Measurements from ENCODE around the gene MERTK. TPM values are rescaled to one million over a fixed set of nuclear protein-coding genes. Genes with fewer than 3 reads are reported as not detected.
"Not testable (repeated sequence)": the region's sequence is repeated elsewhere in the genome, so short reads cannot be mapped to it uniquely, and the experiment has no call there.

Gene MERTK
- total and polyA plus RNA-seq, 2 donors (not counting 1 experiment from before 2014, with no cell fraction given), result 0.04 to 0.34 TPM

DNA sequence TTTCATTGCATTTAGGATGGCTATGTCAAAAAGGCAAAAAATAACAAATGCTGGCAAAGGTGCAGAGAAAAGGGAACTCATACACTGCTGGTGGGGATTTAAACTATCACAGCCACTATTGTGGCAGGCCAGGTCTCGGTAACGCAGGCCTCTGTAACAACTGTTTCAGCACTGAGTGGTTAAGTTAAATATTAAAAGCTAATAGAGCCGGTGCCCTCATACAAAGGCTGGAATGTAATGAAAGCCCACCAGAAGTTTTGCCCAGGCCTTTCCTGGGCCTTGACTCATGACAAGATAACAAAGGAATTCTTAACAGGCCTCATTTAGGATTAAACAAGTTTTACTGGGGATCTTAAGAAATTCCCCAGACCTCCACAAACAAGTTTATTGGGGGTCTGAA lies 10.7 kb downstream of the MERTK start:
- no peak overlapping the region for H3K27ac Mint-ChIP-seq
- WGBS (ENCODE audit: insufficient coverage), result 90% methylated on average over 2 of the region's 3 CpGs
- ATAC-seq (ENCODE audit: low read depth), result no peak
- H2AFZ ChIP-seq (ENCODE audit: insufficient read depth, low read depth, low read length, poor library complexity, severe bottlenecking), result no peak overlapping the region
- TF ChIP-seq, protein P1, sequence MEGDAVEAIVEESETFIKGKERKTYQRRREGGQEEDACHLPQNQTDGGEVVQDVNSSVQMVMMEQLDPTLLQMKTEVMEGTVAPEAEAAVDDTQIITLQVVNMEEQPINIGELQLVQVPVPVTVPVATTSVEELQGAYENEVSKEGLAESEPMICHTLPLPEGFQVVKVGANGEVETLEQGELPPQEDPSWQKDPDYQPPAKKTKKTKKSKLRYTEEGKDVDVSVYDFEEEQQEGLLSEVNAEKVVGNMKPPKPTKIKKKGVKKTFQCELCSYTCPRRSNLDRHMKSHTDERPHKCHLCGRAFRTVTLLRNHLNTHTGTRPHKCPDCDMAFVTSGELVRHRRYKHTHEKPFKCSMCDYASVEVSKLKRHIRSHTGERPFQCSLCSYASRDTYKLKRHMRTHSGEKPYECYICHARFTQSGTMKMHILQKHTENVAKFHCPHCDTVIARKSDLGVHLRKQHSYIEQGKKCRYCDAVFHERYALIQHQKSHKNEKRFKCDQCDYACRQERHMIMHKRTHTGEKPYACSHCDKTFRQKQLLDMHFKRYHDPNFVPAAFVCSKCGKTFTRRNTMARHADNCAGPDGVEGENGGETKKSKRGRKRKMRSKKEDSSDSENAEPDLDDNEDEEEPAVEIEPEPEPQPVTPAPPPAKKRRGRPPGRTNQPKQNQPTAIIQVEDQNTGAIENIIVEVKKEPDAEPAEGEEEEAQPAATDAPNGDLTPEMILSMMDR (IDR thresholded peaks at IDR 0.05), result no peak
- no peak for TF ChIP-seq EZH2 (IDR thresholded peaks at IDR 0.05; ENCODE audit: borderline replicate concordance, insufficient read depth, low read depth, low read length, poor library complexity, severe bottlenecking)
- no peaks in the 10 kb centered on the region for H4K20me1 ChIP-seq (ENCODE audit: control insufficient read depth, insufficient read depth, low read length, poor library complexity, severe bottlenecking)
- ChIA-PET POLR2A (no interaction called here), CTCF (no interaction called here)
- no peaks in the 10 kb centered on the region for H3K9me3 Mint-ChIP-seq (ENCODE audit: insufficient read depth)
- H3K27me3 ChIP-seq (replicated peaks in 1 of 4; ENCODE audit: control extremely low read depth in 1 of 4, control insufficient read depth in 3 of 4, insufficient read depth in 4 of 4, low read length in 3 of 4), result no peaks in the 10 kb centered on the region
- H3K79me2 ChIP-seq (ENCODE audit: control insufficient read depth, insufficient read depth, low read length), result no peaks in the 10 kb centered on the region
- no peaks in the 10 kb centered on the region for H3K36me3 ChIP-seq (replicated peaks in 1 of 2; ENCODE audit: control extremely low read depth in 1 of 2, control insufficient read depth in 1 of 2, extremely low read depth in 1 of 2, insufficient read depth in 2 of 2, low read length in 1 of 2)
- intact Hi-C loops (cut with micrococcal nuclease), result no loop called here
- H3K4me3 Mint-ChIP-seq, result no peak overlapping the region
- DNase-seq, result no peak
- peaks cover 13 to 15% of the 10 kb centered on the region in 2 donors for H3K4me1 ChIP-seq (ENCODE audit: control insufficient read depth in 2 of 2, insufficient read depth in 2 of 2, low read length in 2 of 2)
- no peak overlapping the region for H3K9ac ChIP-seq (ENCODE audit: low read length)
- H3K27ac ChIP-seq (ENCODE audit: low read length in 2 of 2), result no peak overlapping the region
- no peaks in the 10 kb centered on the region for H3K9me3 ChIP-seq (ENCODE audit: control extremely low read depth in 1 of 3, control insufficient read depth in 2 of 3, insufficient read depth in 1 of 3, low read length in 2 of 3)
- H3K4me2 ChIP-seq (replicated peaks; ENCODE audit: low read depth, low read length, poor library complexity, severe bottlenecking), result no peak overlapping the region
- no peak overlapping the region for H3K4me3 ChIP-seq (ENCODE audit: control extremely low read depth in 1 of 5, extremely low read depth in 1 of 5, insufficient read depth in 1 of 5, low read depth in 2 of 5, low read length in 4 of 5)
- H3K27me3 Mint-ChIP-seq, result no peaks in the 10 kb centered on the region
- peaks cover 14% of the 10 kb centered on the region for H3K4me1 Mint-ChIP-seq

GRCh38 chr2:111909997-111910396 lies 11.6 kb downstream of the MERTK start:
- POLR2A ChIA-PET, result not testable (repeated sequence)

More at GRCh38 chr2:111909997-111910396, 11.6 kb downstream of the MERTK start:
- H3K27ac ChIP-seq (ENCODE audit: low read length in 2 of 2); H3K36me3 ChIP-seq (replicated peaks in 1 of 2; ENCODE audit: control extremely low read depth in 1 of 2, control insufficient read depth in 1 of 2, extremely low read depth in 1 of 2, insufficient read depth in 2 of 2, low read length in 1 of 2); H3K27me3 Mint-ChIP-seq; H3K4me2 ChIP-seq (replicated peaks; ENCODE audit: low read depth, low read length, poor library complexity, severe bottlenecking); H3K4me3 Mint-ChIP-seq; CTCF ChIA-PET; intact Hi-C loops (cut with micrococcal nuclease); H3K4me3 ChIP-seq (ENCODE audit: control extremely low read depth in 1 of 5, extremely low read depth in 1 of 5, insufficient read depth in 1 of 5, low read depth in 2 of 5, low read length in 4 of 5); H3K9me3 ChIP-seq (ENCODE audit: control extremely low read depth in 1 of 3, control insufficient read depth in 2 of 3, insufficient read depth in 1 of 3, low read length in 2 of 3); H3K9ac ChIP-seq (ENCODE audit: low read length); H2AFZ ChIP-seq (ENCODE audit: insufficient read depth, low read depth, low read length, poor library complexity, severe bottlenecking); DNase-seq; H3K9me3 Mint-ChIP-seq (ENCODE audit: insufficient read depth); H3K27ac Mint-ChIP-seq; H3K79me2 ChIP-seq (ENCODE audit: control insufficient read depth, insufficient read depth, low read length); H4K20me1 ChIP-seq (ENCODE audit: control insufficient read depth, insufficient read depth, low read length, poor library complexity, severe bottlenecking); H3K27me3 ChIP-seq (replicated peaks in 1 of 4; ENCODE audit: control extremely low read depth in 1 of 4, control insufficient read depth in 3 of 4, insufficient read depth in 4 of 4, low read length in 3 of 4); ATAC-seq (ENCODE audit: low read depth): not testable (repeated sequence)
- H3K4me1 ChIP-seq (ENCODE audit: control insufficient read depth in 2 of 2, insufficient read depth in 2 of 2, low read length in 2 of 2), result peaks cover 13 to 15% of the 10 kb centered on the region in 2 donors
- H3K4me1 Mint-ChIP-seq, result peaks cover 14% of the 10 kb centered on the region
- 83% methylated on average over 1 of the region's 4 CpGs for WGBS (ENCODE audit: insufficient coverage)
